Peyer's patch (tissue), 4 donors: ENCODE measurements around the gene TXNRD2.

Experiments used
- CTCF ChIP-seq, 6 experiments: fragments of 450-650 bp in 4 of 6; fragments of 200-600 bp in 2 of 6; sonication (generic) in 1 of 6; IDR thresholded peaks; one replicate each; pipeline ENCODE4 v1.5.1; 2017 to 2019; ENCODE audit warnings: antibody characterized with exemption in 6 of 6, mild to moderate bottlenecking in 3 of 6, moderate library complexity in 1 of 6
- POLR2A ChIP-seq, 2 donors: fragments of 450-650 bp; IDR thresholded peaks; one replicate each; pipeline ENCODE4 v1.5.1; 2017; ENCODE audit warnings: antibody characterized with exemption in 2 of 2, mild to moderate bottlenecking in 2 of 2, moderate library complexity in 2 of 2

- TF ChIP-seq POLR2A (IDR thresholded peaks at IDR 0.05) = no peak
- TF ChIP-seq CTCF (IDR thresholded peaks at IDR 0.05) = no peak
Measured at GRCh38 chr22:19865141-19865829, 76.3 kb downstream of the TXNRD2 start.
